ENCODE results near the gene SULF2. TPM values are rescaled to one million over a fixed set of nuclear protein-coding genes. Genes with fewer than 3 reads are reported as not detected.

SULF2 gene
- total RNA-seq, 1 experiment from 2014 or later, result 52.0 TPM

DNA sequence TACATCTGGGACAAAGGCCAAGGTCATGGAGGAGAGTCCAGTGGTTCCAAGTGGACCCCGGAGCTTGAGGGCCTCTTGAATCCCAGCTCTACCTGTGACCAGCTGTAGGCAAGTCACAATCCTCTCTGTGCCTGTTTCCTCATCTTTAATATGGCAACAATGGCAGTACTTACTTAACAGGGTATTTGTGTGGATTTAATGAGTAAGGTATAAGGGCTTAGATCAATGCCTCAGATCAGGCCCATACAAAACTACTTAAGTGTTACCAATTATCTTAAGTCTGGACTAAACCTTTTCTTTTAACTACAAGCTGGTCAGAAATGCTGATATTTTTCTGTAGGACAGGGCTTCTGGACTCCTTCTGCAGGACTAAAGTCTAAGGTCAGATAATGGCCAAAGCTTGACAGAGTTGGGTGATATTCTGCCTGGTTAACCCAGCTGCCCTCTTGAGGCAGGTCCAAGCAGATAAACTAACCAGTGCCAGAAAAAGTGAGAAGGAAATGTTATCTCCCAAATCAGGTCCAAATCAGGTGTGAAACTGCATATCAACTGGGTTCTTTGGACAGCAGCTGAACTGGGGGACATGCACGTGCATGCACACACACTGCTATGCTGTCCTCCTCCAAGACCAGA, 2.2 kb downstream of the SULF2 start:
- H3K27me3 ChIP-seq (ENCODE audit: control insufficient read depth, insufficient read depth, low read length), result peaks cover 22% of the 10 kb centered on the region
- H3K36me3 ChIP-seq (replicated peaks; ENCODE audit: control insufficient read depth, insufficient read depth, low read length), result no peaks in the 10 kb centered on the region
- no peak for DNase-seq
- no peak overlapping the region for H3K4me3 ChIP-seq (ENCODE audit: insufficient read depth, low read depth, low read length)

DNA sequence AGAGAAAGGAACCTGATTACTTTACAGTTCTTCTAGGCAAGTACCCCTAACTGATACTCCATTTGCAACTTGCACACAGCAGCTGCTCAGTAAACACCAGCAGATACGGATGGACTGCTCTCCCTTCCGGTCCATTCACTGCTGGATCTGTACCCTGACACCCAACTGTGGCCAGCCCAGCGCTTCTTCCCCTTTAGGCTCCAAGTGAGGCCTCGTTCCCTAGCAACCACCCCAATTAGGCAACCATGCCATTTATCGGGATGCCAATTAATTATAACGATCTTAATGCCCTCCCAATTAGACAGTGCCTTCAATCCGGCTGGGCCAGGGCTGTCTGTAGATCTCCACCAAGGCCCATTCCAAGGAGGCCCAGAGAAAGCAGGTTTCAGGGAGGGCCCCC, 3.2 kb downstream of the SULF2 start:
- no peak for DNase-seq
- no peaks in the 10 kb centered on the region for H3K36me3 ChIP-seq (replicated peaks; ENCODE audit: control insufficient read depth, insufficient read depth, low read length)
- H3K4me3 ChIP-seq (ENCODE audit: insufficient read depth, low read depth, low read length), result no peak overlapping the region
- peaks cover 22% of the 10 kb centered on the region for H3K27me3 ChIP-seq (ENCODE audit: control insufficient read depth, insufficient read depth, low read length)

DNA sequence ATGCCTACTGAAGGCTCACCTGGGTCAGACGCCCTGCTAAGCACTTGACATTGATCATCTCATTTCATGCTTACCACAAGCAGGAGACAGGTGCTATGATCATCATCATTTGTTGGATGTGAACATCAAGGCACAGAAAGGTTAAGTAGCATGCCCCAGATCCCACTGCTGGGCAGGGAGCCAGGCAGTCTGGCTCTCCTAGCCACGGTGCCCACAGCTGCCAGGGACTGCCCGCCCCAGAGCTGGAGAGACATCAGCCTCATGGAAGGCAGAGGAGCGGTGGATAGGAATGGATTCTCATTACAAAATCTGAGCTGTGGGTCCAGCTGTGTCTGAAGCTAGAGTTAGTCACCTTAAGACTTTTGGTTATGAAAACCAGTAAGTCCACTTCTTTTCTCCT, 3.6 kb downstream of the SULF2 start:
- no peak overlapping the region for H3K4me3 ChIP-seq (ENCODE audit: insufficient read depth, low read depth, low read length)
- H3K27me3 ChIP-seq (ENCODE audit: control insufficient read depth, insufficient read depth, low read length), result peaks cover 22% of the 10 kb centered on the region
- DNase-seq, result no peak

DNA sequence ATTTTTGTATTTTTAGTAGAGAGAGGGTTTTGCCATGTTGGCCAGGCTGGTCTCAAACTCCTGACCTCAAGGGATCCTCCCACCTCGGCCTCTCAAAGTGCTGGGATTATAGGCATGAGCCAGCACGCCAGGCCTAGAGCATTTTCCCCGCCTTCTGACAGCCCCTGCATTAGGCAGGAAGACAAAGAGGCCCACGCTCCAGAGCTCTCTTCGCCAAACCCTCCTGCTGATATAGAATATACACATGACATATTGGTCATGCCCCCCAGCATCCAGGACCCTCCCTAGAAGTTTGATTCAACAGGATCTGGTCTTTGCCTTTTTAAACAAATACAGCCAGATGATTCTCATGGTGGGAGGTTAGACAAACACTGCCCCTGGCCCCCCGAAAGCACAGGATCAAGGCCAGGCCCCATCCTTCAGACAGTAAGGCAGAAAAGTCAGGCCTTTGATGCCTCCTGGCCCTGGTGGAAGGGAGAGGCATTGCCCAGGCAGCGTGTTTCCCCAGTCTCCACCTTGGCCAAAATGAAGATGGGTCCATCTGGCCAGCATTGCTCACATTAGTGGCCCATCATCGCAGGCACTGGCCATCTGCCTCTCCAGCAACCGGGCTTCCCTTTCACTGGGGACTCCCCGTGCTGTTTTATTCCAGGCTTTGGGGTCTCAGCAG, 4.4 kb downstream of the SULF2 start:
- Histone ChIP-seq H3K27me3 (ENCODE audit: control insufficient read depth, insufficient read depth, low read length) (peaks cover 17% of the 10 kb centered on the region), H3K4me3 (ENCODE audit: insufficient read depth, low read depth, low read length) (no peak overlapping the region), H3K36me3 (replicated peaks; ENCODE audit: control insufficient read depth, insufficient read depth, low read length) (no peaks in the 10 kb centered on the region)
- DNase-seq, result peak; percentile 58

More for the DNA sequence above, 3.6 kb downstream of the SULF2 start:
- no peaks in the 10 kb centered on the region for H3K36me3 ChIP-seq (replicated peaks; ENCODE audit: control insufficient read depth, insufficient read depth, low read length)

DNA sequence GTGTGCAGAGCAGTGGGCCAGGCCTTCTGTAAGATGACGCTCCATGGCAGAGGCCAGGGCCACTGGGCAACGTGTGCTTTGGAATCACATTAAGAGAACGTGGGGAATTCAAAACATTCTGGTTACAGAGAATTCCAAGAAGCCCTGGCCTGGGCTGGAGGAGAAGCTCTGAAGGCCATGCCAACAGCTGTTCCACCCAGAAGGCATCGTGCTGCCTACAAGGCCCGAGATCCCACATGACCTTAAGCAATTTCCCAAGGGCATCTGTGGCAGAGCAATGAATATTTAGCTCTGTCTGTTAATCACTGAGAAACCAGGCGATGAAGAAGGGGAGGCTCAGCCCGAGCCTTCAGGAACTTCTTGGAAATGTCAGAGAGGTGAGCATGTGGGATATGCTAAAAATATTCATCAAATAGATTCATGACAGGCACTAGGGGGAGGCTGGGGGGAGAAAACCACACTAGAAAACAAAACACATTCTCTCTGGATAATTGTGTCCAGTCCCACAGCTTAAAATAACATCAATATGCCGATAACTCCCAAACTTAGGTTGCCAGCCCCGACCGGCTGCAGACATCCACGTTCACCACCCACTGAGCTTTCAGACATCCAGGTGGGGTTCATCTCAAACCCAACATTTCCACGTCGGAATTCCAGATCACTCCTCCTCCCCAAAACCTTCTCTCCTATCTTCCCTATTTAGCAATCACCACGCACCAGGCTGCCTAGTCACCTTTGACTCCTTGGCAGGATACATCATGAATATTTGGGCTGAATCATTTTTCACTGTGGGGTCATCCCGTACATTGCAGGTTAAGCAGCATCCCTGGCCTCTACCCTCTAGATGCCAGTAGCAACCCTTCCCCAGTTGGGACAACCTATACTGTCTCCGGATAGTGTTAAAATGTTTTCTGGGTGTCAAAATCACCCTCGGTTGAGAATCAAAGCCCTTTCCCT, 6.6 kb downstream of the SULF2 start:
- Histone ChIP-seq H3K27me3 (ENCODE audit: control insufficient read depth, insufficient read depth, low read length) (peaks cover 4% of the 10 kb centered on the region), H3K36me3 (replicated peaks; ENCODE audit: control insufficient read depth, insufficient read depth, low read length) (no peaks in the 10 kb centered on the region)
- no peak for DNase-seq

DNA sequence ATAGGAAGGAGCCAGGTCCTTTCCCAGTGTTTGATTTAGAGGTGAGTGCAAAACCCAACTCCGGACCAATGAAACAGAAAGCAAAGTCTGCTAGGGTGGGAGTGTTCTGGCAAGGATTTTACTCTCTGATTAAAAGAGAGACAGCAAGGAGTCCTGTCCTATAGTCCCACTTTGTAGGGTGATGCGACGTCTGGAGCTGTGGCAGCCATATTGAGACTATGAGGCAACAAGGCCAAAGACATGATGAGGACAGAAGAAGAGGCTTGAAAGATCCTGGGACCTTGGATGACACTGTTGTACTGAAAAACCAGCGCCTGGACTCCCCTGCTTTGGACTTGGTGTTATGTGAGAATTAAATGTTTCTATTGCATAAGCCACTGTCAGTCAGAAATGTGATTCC, 8.1 kb downstream of the SULF2 start:
- Histone ChIP-seq H3K36me3 (replicated peaks; ENCODE audit: control insufficient read depth, insufficient read depth, low read length) (no peaks in the 10 kb centered on the region), H3K4me3 (ENCODE audit: insufficient read depth, low read depth, low read length) (no peak overlapping the region), H3K27me3 (ENCODE audit: control insufficient read depth, insufficient read depth, low read length) (no peaks in the 10 kb centered on the region)
- DNase-seq, result no peak

More for the DNA sequence above, 6.6 kb downstream of the SULF2 start:
- no peak overlapping the region for H3K4me3 ChIP-seq (ENCODE audit: insufficient read depth, low read depth, low read length)

DNA sequence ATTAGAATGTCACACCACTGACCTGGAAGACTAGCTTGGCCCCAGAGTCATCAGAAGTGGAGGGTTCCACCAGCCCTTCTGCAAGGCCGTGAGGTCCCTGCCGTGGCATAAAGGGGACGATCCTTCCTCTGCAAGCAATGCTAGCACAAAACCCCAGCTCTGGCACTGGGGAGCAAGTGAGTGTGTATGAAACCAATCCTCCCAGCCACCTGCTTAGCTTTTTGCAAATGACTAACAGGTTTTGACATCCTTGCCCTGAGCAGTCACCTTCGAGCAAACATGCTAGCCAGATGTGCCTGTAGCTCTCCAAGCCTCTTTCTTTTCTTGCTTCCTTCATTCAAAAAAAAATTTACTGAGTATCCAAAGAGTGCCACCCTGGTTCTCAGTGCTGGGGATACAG, 8.6 kb downstream of the SULF2 start:
- Histone ChIP-seq H3K27me3 (ENCODE audit: control insufficient read depth, insufficient read depth, low read length) (no peaks in the 10 kb centered on the region), H3K36me3 (replicated peaks; ENCODE audit: control insufficient read depth, insufficient read depth, low read length) (no peaks in the 10 kb centered on the region), H3K4me3 (ENCODE audit: insufficient read depth, low read depth, low read length) (no peak overlapping the region)
- no peak for DNase-seq

DNA sequence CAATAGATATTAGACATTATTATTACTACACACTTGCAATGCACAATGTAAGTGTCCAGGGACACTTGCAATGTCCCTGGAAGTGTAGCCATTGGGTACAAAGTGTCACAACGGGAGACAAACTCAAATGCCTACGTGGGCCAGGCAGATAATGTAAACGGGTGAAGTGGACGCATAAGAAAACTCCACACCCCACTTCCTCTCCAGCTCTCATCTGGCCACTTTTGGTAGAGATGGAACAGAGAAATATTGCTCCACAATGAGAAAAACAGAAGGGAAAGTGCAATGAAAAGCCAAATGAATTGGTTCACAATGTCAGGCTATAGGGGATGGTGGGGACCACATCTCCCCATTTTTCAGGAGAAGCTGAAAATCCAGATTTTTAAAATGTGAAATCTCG, 9.4 kb downstream of the SULF2 start:
- Histone ChIP-seq H3K4me3 (ENCODE audit: insufficient read depth, low read depth, low read length) (no peak overlapping the region), H3K36me3 (replicated peaks; ENCODE audit: control insufficient read depth, insufficient read depth, low read length) (no peaks in the 10 kb centered on the region), H3K27me3 (ENCODE audit: control insufficient read depth, insufficient read depth, low read length) (no peaks in the 10 kb centered on the region)
- no peak for DNase-seq

DNA sequence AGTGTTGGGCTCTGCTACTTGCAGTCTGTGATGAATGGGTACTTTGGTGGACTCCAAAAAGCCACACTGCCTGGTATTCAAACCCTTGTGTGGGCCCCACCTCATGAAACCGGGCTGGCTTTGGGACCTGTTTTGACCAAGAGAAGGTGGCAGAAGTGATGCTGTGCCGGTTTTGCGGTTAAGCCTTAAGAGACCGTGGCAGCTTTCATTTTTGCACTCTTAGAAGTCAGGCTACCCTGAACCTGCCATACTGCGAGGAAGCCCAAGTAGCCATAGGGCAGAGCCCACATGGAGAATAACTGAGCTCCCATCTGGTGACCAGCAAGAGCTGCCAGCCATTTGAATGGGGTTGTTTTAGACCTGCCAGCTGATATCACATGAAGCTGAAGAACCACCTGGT, 10.2 kb downstream of the SULF2 start:
- Histone ChIP-seq H3K27me3 (ENCODE audit: control insufficient read depth, insufficient read depth, low read length) (no peaks in the 10 kb centered on the region), H3K4me3 (ENCODE audit: insufficient read depth, low read depth, low read length) (no peak overlapping the region), H3K36me3 (replicated peaks; ENCODE audit: control insufficient read depth, insufficient read depth, low read length) (no peaks in the 10 kb centered on the region)
- no peak for DNase-seq

DNA sequence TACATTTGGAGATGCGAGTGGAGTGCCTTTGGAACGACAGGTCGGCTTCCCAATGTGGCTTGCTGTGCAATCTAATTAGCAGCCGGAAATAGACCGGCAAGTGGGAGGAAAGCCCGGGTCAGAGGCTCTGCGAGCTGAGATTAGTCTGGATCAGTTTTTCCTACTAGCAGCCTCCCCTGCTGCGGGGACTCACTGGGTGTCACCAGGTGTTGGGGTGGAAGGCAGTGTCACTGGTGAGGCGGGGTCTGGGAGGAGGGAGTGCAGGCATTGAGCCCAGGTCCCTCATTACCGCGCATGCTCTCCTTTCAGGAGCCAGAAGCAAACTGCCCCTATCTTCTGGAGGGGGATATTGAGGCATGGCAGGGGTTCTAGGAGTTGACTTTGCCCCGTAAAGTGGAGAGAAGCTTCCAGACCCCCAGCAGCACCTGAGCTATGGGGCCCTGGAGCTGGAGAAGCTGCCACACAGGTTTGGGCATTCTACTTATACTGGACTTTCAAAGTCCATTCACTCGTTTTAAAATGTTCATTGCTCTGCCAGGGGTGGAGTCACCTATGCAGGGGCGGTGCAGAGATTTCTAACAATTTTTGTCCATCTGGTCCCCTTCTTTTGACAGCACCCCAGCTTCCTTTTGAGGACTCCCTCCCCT, 11.0 kb downstream of the SULF2 start:
- DNase-seq, result no peak
- Histone ChIP-seq H3K4me3 (ENCODE audit: insufficient read depth, low read depth, low read length) (no peak overlapping the region), H3K27me3 (ENCODE audit: control insufficient read depth, insufficient read depth, low read length) (no peaks in the 10 kb centered on the region), H3K36me3 (replicated peaks; ENCODE audit: control insufficient read depth, insufficient read depth, low read length) (no peaks in the 10 kb centered on the region)

DNA sequence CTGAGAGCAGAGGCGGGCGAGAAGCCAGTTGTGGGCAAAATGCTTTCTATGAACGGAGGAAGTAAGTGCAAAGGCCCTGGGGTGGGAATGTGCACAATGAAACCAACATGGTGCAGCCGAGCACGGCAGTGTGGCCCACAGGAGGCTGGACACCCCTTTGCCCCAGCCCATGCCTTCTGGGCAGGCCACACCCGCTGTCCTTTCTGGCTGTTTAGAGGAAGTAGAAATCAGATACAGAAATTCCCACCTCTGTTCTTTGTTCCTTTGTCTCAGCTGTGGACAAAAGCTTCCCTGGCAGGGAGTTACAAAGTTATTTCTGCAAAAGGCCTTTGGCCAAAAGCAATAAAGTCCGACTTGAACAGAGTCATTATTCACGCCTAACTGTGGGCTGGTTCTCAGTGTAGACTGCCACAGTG, 11.9 kb downstream of the SULF2 start:
- H3K4me3 ChIP-seq (ENCODE audit: insufficient read depth, low read depth, low read length), result no peak overlapping the region
- DNase-seq, result no peak
- H3K36me3 ChIP-seq (replicated peaks; ENCODE audit: control insufficient read depth, insufficient read depth, low read length), result no peaks in the 10 kb centered on the region
- H3K27me3 ChIP-seq (ENCODE audit: control insufficient read depth, insufficient read depth, low read length), result no peaks in the 10 kb centered on the region

DNA sequence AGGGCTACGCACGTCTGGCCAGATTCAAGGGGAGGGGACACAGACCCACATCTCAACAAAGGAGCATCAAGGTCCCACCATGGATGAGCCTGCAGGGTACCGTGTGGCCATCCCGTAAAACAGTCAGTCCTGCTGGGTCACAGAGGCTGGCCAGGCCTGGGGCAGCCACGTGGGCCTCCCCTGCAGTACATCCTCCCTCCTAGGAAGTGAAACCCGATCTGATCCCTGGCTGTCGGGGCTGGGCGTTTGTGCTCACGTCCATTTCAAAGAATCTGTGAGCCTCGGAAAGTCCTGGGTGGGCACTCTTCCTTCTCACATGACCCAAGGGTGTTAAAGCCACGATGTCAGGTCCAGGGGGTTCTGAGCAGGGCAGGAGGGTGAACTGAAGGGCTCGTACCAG, 14.3 kb downstream of the SULF2 start:
- DNase-seq, result peak; percentile 68

DNA sequence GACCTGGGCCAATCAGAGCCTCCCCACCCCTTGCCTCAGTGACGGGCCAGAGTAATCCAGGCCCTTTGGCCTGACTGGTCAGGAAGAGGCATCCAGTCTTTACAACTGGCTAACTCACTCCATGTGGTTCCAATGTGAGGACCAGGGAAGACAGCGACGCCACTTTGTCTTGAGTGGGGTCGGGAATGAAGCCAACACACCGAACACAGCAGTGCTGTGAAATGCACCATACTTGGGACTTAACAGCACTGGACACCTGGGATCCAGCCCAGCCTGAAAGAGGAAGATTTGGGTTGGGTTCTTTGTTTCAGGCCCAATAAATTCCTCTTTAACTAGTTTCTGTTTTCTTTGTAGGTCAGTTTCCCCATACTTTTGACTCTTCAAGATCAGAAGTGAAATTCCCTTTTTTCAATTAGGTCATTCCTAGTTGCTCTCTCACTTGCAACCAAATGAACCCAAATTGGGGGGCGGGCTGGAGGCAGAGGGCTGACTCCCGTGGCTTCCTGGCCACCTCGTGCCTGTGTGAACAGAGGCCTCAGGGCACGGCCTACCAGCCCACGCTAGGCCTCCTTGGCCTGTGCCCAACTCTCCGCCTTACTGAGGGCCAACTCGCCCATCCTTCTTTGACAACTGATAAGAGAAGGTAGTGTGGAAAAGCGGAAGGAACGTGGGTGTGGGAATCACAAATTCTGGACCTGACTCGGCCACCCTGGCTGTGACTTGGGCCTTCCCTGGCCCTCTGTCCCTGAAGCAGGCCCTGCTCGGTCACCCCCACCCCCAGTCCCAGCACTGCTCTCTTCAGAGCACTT, 17.1 kb downstream of the SULF2 start:
- Histone ChIP-seq H3K4me3 (ENCODE audit: insufficient read depth, low read depth, low read length) (no peak overlapping the region), H3K27me3 (ENCODE audit: control insufficient read depth, insufficient read depth, low read length) (no peaks in the 10 kb centered on the region), H3K36me3 (replicated peaks; ENCODE audit: control insufficient read depth, insufficient read depth, low read length) (no peaks in the 10 kb centered on the region)
- no peak for DNase-seq

More for the DNA sequence above, 14.3 kb downstream of the SULF2 start:
- Histone ChIP-seq H3K4me3 (ENCODE audit: insufficient read depth, low read depth, low read length) (no peak overlapping the region), H3K36me3 (replicated peaks; ENCODE audit: control insufficient read depth, insufficient read depth, low read length) (no peaks in the 10 kb centered on the region), H3K27me3 (ENCODE audit: control insufficient read depth, insufficient read depth, low read length) (no peaks in the 10 kb centered on the region)

Measured in H7 (cell line).